PC-3 (cell line): Measurements from ENCODE around the gene TJP3.

ENCODE experiments used
- EZH2 ChIP-seq: fragments of 300-600 bp; sonication (generic); IDR thresholded peaks from one replicate; pipeline ENCODE4 v1.6.1; 2017; ENCODE audit warnings: antibody characterized with exemption, mild to moderate bottlenecking, low read length; ENCODE audit not compliant: unreplicated experiment
- EZH2phosphoT487 ChIP-seq: fragments of 300-600 bp; sonication (generic); IDR thresholded peaks from 2 replicates; pipeline ENCODE4 v1.6.1; 2018; ENCODE audit warnings: mild to moderate bottlenecking, antibody characterized with exemption, low read length, borderline replicate concordance
- TF ChIP-seq, protein P1 (sequence below): fragments of 300-600 bp; sonication (generic); conservative IDR thresholded peaks from 2 replicates; pipeline ENCODE4 v1.5.1; 2017; ENCODE audit warnings: antibody characterized with exemption, low read depth, mild to moderate bottlenecking, low read length

DNA sequence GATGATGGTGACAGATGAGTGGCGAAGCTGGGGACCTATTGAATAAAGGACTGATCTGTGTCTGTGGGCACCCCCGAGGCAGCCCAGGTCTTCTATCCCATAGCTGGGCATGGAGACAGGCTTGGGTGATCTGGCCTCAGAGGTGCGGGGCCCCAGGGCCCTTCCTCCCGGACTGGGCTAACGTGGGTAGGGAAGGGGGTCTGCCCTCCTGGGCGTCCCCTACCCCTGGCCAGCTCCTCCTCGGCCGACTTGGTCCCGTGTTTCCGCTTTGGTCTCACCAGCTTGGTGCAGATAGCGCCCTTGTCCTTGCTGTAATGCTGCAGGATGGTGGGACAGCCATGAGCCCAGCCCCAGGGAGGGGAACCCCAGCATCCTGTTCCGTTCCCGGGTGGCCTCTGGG is 74.7 kb downstream of the TJP3 start:
- TF ChIP-seq, protein P1, sequence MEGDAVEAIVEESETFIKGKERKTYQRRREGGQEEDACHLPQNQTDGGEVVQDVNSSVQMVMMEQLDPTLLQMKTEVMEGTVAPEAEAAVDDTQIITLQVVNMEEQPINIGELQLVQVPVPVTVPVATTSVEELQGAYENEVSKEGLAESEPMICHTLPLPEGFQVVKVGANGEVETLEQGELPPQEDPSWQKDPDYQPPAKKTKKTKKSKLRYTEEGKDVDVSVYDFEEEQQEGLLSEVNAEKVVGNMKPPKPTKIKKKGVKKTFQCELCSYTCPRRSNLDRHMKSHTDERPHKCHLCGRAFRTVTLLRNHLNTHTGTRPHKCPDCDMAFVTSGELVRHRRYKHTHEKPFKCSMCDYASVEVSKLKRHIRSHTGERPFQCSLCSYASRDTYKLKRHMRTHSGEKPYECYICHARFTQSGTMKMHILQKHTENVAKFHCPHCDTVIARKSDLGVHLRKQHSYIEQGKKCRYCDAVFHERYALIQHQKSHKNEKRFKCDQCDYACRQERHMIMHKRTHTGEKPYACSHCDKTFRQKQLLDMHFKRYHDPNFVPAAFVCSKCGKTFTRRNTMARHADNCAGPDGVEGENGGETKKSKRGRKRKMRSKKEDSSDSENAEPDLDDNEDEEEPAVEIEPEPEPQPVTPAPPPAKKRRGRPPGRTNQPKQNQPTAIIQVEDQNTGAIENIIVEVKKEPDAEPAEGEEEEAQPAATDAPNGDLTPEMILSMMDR: no peak
- TF ChIP-seq EZH2 (no peak), EZH2phosphoT487 (no peak)
